ENCODE measurements around the gene THBS2.

DNA sequence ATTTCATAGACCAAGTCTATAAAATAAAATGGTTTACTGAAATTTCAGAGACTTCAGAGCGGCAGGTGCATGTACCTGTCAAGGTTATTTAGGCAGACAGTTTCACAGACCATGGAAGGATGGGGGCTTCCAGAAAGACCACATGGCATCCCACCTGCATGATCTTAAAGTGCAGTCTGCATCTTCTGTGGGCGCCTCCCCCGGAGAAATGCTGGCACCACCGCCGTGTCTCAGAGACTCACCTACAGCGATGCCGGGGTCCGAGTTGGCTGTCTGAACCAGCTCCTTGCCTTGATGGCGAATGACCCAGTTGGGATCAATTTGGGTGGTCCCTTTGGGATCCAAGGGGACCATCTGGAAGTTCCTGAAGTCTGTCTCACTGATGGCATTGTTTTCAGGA lies 30.6 kb downstream of the THBS2 start:
- TF ChIP-seq, protein P1, sequence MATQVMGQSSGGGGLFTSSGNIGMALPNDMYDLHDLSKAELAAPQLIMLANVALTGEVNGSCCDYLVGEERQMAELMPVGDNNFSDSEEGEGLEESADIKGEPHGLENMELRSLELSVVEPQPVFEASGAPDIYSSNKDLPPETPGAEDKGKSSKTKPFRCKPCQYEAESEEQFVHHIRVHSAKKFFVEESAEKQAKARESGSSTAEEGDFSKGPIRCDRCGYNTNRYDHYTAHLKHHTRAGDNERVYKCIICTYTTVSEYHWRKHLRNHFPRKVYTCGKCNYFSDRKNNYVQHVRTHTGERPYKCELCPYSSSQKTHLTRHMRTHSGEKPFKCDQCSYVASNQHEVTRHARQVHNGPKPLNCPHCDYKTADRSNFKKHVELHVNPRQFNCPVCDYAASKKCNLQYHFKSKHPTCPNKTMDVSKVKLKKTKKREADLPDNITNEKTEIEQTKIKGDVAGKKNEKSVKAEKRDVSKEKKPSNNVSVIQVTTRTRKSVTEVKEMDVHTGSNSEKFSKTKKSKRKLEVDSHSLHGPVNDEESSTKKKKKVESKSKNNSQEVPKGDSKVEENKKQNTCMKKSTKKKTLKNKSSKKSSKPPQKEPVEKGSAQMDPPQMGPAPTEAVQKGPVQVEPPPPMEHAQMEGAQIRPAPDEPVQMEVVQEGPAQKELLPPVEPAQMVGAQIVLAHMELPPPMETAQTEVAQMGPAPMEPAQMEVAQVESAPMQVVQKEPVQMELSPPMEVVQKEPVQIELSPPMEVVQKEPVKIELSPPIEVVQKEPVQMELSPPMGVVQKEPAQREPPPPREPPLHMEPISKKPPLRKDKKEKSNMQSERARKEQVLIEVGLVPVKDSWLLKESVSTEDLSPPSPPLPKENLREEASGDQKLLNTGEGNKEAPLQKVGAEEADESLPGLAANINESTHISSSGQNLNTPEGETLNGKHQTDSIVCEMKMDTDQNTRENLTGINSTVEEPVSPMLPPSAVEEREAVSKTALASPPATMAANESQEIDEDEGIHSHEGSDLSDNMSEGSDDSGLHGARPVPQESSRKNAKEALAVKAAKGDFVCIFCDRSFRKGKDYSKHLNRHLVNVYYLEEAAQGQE (IDR thresholded peaks at IDR 0.05; ENCODE audit: insufficient read depth in 1 of 2, low read depth in 2 of 2, low read length in 2 of 2), result no peak
- TF ChIP-seq TAF1 (IDR thresholded peaks at IDR 0.05; ENCODE audit: borderline replicate concordance, insufficient read depth, low read length) (no peak), POLR2AphosphoS5 (IDR thresholded peaks at IDR 0.05; ENCODE audit: low read depth, low read length) (no peak), FOXP2 (optimal IDR thresholded peaks at IDR 0.05; ENCODE audit: borderline replicate concordance, extremely low read depth, extremely low read length, insufficient read depth) (no peak), SIN3A (IDR thresholded peaks at IDR 0.05; ENCODE audit: borderline replicate concordance, insufficient read depth, low read length) (no peak)
